ENCODE data around the gene TRAIP.
A peak's percentile ranks its signal among the peaks of the same experiment; 100 is the strongest.

TRAIP gene

GRCh38 chr3:49813497-49814174, 42.7 kb downstream of the TRAIP start, which contains the start of gene UBA7:
UBA7 (minus strand) TSS chr3:49813953; CDS start chr3:49813787, 166 bp downstream.
- DNase-seq = no peak

GRCh38 chr3:49812916-49813496, 43.4 kb downstream of the TRAIP start:
- no peak for DNase-seq

GRCh38 chr3:49807431-49808114, 48.8 kb downstream of the TRAIP start:
- DNase-seq = no peak

GRCh38 chr3:49806850-49807249, 49.5 kb downstream of the TRAIP start:
- no peak for DNase-seq

- DNase-seq = no peak
Observed at GRCh38 chr3:49805897-49806701, 50.3 kb downstream of the TRAIP start.

- DNase-seq = no peak
Observed at GRCh38 chr3:49805367-49805782, 51.0 kb downstream of the TRAIP start.

GRCh38 chr3:49804141-49805041, 52.0 kb downstream of the TRAIP start:
- DNase-seq = no peak

GRCh38 chr3:49803465-49804140, 52.8 kb downstream of the TRAIP start:
- DNase-seq = no peak

- peak; percentile 83 for DNase-seq
Observed at GRCh38 chr3:49802719-49803464, 53.5 kb downstream of the TRAIP start, which contains the start of gene INKA1. INKA1 (plus strand) TSS chr3:49803261; CDS start chr3:49803393, 132 bp downstream.

- DNase-seq = no peak
Observed at GRCh38 chr3:49801160-49801559, 55.2 kb downstream of the TRAIP start.

- no peak for DNase-seq
Observed at GRCh38 chr3:49799761-49800160, 56.6 kb downstream of the TRAIP start, which contains the start of gene CDHR4. CDHR4 (minus strand) TSS chr3:49799873; CDS start chr3:49799812, 61 bp downstream.

GRCh38 chr3:49799105-49799504, 57.3 kb downstream of the TRAIP start:
- no peak for DNase-seq

GRCh38 chr3:49794926-49795905, 61.1 kb downstream of the TRAIP start:
- DNase-seq = no peak

- no peak for DNase-seq
Observed at GRCh38 chr3:49794431-49794830, 61.9 kb downstream of the TRAIP start.

- no peak for DNase-seq
Observed at GRCh38 chr3:49793486-49794085, 62.8 kb downstream of the TRAIP start.

GRCh38 chr3:49792371-49793150, 63.8 kb downstream of the TRAIP start:
- no peak for DNase-seq

GRCh38 chr3:49791571-49791970, 64.8 kb downstream of the TRAIP start:
- DNase-seq = no peak
